GM08714 (cell line): ENCODE data around the gene SLC35F6.
"Not testable (repeated sequence)": the region's sequence is repeated elsewhere in the genome, so short reads cannot be mapped to it uniquely, and the experiment has no call there.

ENCODE experiments used
- H3K4me3 ChIP-seq: fragments of 200-500 bp; sonication (Bioruptor generic); 2 replicates; pipeline ENCODE4 v1.5.1; 2014; ENCODE audit warnings: mild to moderate bottlenecking, low read length, inconsistent platforms
- ZNF274 ChIP-seq: IDR thresholded peaks from 2 replicates; pipeline ENCODE4 v1.6.1; 2012; ENCODE audit warnings: mild to moderate bottlenecking, low read depth, low read length

Gene SLC35F6

DNA sequence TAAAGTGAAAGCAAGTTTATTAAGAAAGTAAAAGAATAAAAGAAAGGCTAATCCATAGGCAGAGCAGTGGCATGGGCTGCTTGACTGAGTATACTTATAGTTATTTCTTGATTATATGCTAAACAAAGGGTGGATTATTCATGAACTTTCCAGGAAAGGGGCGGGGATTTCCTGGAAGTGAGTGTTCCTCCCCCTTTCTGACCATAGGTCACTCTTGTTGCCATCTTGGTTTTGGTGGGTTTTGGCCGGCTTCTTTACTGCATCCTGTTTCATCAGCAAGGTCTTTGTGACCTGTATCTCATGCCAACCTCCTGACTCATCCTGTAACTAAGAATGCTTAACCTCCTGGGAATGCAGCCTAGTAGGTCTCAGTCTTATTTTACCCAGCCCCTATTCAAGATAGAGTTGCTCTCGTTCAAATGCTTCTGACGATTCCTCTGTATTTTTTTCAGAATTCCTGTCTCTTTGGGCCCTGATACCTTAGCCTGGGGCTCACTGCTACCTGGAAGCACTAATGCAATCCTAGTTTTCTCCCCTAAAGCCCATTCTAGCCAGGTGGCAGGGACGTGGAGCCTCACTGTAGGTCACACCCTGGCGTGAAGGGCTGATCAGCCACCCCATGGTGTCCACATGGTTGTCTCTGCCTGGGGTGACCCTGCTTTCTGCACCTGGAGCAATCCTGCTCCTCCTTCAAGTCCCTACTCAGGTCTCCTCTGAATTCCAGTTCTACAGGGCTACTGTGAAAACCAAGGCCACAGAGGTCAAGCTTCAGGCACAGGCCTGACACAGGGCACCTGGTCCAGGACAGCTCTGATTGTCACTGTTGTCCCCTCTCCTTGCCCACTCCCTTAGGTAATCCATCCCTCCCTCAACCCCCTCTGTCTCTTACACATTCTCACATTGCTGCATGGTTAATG, 6.0 kb upstream of the SLC35F6 start:
- no peak overlapping the region for H3K4me3 ChIP-seq
- no peak for TF ChIP-seq ZNF274

DNA sequence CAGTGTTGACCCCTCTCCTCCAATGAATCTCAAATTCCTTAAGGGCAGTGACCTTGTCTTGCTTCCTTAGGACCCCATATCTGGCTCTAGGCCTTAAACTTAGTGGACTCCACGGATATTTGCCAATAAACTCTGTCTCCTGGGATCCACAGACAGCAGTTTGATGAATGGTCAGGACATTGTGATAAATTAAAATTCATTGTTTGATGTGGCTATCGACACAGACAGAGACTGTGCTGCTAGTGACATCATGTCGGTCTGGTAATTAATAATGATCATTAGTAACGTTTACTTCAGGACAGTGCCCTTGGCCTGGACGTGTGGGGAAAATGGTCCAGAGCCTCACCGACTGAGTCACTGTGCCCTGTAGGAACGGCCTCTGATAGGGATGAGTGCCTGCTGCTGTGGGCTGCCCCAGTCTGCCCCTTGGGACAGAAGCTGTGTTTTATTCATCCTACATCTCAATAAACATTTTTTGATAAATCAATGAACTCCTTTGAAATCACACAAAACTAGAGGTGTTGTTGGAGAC, 5.2 kb upstream of the SLC35F6 start:
- H3K4me3 ChIP-seq, result no peak overlapping the region
- no peak for TF ChIP-seq ZNF274

DNA sequence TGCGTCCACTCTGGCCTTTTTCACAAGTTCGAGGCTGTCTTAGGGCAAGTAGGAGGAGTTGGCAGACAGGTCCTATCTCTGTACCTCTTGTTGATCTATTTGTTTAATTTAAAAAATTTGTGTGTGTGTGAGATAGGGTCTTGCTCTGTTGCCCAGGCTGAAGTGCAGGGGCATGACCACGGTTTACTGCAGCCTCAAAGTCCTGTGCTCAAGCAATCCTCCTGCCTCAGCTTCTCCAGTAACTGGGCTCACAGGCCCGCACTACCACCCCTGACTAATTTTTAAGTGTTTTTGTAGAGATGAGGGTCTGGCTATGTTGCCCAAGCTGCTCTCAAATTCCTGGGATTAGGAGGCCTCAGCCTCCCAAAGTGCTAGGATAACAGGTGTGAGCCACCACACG, 4.2 kb upstream of the SLC35F6 start:
- no peak overlapping the region for H3K4me3 ChIP-seq
- TF ChIP-seq ZNF274, result no peak

DNA sequence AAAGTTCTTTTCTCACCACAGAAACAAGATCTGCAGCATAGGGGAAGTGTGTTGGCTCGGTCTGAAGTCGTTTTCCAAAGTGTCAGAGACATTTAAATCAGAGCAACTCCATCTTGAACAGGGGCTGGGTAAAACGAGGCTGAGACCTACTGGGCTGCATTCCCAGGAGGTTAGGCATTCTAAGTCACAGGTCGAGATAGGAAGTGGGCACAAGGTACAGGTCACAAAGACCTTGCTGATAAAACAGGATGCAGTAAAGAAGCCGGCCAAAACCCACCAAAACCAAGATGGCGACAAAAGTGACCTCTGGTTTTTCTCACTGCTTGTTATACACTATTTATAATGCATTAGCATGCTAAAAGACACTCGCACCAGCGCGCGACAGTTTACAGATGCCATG, 3.1 kb upstream of the SLC35F6 start:
- not testable (repeated sequence) for H3K4me3 ChIP-seq

DNA sequence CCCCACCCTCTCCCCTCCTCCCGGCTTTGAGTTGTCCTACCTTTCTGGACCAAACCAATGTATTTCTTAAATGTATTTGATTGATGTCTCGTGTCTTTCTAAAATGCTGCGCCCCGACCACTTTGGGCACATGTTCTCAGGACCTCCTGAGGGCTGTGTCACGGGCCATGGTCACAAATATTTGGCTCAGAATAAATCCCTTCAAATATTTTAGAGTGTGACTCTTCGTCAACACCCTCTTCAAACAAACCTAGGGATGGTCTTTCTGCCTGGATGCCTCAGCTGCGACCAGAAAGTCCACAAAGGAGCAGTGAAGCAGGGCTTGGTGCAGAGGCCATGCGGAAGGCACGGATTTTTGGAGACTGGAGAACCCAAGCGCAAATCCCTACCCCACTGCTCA, 1.1 kb upstream of the SLC35F6 start:
- TF ChIP-seq ZNF274, result no peak
- H3K4me3 ChIP-seq, result no peak overlapping the region

DNA sequence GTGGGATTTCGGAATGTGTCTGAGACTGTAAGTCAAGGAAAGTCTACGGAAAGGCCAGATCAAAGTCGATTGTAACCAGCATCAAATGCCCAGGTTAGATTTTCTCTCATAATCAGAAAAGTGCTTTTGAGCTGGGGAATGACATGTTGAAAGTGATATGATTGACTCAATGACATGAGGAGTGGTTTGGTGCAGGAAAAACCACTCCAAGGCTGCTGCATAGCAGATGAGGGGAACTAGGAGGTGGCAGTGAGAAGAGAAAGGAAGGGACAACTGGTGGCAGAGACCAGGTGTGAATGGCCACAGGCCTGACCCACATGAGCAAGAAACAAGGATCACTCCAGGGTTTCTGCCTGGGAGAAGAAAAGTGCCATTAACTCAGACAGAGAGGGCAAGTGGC, 822 bp downstream of the SLC35F6 start:
- TF ChIP-seq ZNF274, result no peak
- H3K4me3 ChIP-seq, result peak overlapping the region; percentile 82

DNA sequence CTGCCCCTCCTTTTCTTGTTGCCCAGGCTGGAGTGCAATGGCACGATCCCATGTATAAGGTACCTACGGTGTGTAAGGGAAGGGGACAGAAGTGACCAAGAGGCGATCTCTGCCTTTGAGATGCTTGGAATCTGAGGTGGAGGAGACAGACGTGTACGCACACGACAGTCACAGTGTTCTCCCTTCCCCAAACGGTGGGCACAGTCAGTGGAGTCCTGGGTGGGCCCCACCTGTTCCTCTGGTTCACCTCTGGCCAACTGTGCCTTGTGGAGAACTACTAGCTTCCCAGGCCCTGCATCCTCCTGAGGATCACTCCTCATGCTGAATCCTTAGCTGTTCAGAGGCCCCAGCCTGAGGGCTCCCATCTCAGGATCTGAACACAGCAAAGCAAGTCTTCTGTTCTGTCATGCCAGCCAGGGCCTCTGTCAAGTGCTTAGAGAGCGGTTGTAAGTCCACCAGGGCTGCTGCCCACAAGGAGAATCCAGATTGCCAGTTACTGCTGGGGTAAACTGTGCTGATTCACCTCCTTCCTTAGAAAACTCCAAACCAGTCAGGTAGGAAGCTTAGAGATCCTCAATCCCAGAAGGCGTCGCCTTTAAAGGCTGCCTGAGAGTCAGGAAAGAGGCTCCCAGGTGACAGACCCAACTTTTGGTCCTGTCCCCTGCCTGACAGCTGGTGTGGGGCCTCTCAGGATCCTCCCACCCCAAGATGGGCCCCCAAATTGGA, 1.6 kb downstream of the SLC35F6 start:
- H3K4me3 ChIP-seq, result peak overlapping the region; percentile 82; the same call in 1 of the 2 replicates
- TF ChIP-seq ZNF274, result no peak

DNA sequence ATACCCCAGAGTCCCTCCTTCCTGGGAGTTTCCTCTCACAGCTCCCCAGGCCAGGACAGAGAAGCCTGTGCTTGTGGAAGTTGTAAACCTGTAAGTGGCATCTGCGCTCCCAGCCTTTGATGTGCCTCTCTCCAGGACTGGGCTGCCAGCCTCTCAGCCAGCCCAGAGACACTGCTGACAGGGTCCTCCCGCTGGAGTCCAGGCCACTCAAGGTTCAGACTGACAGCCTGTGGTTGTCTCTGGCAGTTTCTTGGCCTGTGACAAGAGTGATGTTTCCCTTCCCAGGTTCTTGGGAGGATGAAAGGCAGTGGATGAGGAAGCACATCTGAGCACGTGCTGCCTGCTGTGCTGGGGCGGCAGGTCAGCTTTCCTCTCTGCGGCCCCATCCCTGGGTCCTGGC, 3.0 kb downstream of the SLC35F6 start:
- TF ChIP-seq ZNF274, result no peak
- no peak overlapping the region for H3K4me3 ChIP-seq

DNA sequence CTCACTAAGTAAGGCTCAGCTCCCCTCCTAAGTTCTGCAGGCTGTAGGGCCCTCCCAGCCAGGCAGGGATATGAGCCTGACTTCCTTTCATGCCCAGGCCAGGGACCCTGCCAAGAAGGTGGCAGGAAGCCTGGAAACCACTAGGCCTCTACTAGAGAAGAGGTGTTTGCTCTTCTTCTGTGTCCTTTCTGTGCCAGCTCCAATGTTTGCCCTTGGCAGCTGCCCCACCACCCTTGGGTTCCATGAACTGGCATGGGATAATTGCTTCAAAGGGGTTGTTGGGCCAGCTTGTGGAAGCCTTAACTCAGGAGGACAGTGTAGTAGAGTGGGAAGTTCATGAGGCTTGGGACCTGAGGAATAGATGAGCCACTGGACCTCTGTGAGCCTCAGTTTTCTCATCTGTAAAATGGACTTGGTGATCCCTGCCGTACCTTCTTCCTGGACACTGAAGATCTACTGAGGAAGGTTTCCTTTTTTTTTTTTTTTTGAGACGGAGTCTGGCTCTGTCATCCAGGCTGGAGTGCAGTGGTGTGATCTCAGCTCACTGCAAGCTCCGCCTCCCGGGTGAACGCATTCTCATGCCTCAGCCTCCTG, 3.9 kb downstream of the SLC35F6 start:
- TF ChIP-seq ZNF274, result no peak
- H3K4me3 ChIP-seq, result no peak overlapping the region

DNA sequence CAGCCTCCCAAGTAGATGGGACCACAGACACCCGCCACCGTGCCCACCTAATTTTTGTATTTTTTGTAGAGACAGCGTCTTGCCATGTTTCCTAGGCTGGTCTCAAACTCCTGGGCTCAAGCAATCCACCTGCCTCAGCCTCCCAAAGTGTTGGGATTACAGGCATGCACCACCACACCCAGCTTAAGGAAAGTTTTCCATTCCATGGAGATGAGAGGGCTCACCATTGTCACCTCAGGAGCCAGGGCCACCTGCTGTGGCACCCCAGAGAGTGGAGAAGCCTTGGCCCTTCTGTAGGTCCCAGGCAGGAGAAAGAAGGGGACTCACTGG, 4.6 kb downstream of the SLC35F6 start:
- no peak for TF ChIP-seq ZNF274
- H3K4me3 ChIP-seq, result no peak overlapping the region

DNA sequence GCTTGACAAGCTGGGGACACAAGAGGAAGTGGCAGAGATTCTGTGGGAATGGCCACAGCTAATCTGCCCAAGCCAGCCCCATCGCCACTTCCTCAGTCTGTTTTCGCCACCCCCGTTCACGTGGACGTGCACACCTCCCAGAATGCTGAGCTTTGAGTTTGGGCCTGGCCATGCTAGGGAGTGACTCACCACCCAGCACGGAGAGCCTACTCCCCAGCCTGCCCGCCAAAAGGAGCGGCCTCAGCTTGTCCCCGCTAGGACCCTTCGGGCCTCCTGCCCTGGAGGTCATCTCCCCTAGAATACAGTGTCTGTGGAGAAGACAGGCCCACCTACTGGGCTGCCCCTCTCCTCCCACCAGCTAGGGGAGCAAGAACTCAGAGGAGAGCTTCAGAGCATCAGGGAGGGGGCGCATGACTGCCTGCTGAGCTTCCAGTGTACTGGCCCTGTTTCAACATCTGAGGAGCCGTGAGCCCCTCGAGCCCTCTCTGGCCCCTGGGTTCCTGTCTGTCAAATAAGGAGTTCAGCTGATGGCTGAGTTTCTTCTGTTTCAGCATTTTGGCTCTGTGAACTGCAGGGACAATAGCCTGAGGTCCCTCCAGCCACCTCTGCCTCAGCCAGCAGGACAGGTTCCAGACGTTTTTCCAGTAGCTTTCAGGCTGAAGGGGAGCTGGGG, 5.1 kb downstream of the SLC35F6 start:
- no peak overlapping the region for H3K4me3 ChIP-seq
- TF ChIP-seq ZNF274, result no peak

DNA sequence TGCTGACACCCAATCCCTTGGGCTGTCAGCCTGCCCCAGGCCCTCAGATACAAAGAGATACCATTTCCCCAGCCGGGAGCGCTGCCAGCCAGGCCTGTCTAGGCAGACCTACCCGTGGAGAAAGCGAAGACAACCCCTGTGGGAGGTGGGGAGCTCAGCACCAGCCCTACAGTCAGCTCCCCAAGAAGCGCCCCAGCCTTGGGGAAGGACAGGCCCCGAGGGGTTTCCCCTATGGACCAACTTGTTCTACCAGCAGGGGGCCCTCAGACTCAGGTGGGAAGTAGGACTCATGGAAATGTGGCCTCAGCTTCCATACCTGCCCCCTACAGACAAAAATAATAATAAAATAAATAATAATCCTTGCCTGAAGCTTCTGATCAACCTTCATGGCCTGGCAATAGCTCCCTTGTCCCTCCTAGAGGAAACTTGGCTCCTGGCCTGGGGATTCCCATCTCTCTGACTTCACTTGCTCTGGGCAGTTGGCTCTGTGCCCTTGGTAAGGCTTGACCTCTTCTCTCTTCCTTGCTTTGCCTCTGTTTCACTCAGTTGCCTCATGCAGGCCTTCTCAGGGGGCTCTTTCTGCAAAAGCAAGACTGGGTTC, 7.0 kb downstream of the SLC35F6 start:
- no peak overlapping the region for H3K4me3 ChIP-seq
- TF ChIP-seq ZNF274, result no peak

DNA sequence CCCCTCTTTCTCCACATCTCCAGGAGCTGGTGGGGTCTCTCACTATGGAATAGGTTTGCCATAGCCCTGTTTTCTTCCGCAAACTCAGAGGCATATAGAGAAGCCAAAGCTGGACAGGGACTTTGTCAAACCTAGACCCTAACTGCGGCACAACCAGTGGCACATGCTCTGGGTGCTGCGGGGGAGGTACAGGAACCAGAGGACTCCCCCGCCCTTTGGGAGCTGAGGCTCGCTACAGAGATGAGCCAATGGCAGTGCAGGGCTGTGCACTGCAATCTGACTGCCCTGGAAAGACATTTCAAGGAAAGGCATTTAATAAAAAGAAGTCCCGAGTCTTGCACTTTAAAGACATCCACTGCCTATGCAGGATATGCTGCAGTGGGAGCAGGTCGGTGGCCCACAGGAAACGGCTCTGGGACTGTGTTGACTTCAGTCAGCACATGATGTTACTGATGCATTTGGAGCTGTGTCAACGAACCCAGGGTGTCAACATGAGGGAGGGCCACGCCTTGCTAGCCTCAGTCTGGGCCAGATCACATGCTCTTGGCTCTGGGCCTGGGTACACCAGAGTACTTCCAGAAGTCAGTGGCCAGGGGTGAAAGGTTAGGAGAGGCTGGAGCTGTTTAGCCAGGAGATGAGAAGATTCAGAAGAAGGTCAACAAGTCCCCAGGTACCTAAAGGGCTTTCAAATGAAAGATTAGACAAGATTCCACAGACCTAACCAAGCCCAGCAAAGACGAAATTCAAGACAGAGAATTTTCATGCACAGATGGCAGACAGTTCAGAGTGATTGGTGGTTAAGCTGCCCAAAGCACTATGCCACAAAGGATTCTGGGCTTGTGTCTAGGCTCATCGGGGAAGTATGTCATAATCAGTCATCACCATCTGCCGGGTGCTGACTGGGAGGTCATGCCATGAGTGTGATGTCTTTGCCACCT, 8.2 kb downstream of the SLC35F6 start:
- no peak overlapping the region for H3K4me3 ChIP-seq
- TF ChIP-seq ZNF274, result no peak
